SJSA1 (cell line): Measurements from ENCODE around the gene HTR7. TPM values are rescaled to one million over a fixed set of nuclear protein-coding genes. Genes with fewer than 3 reads are reported as not detected.
"Not testable (repeated sequence)": the region's sequence is repeated elsewhere in the genome, so short reads cannot be mapped to it uniquely, and the experiment has no call there.

Experiments
- DNase-seq, 2 experiments: peaks; one replicate each; pipeline ENCODE4 v3.0.0-alpha.2; 2015 to 2020; ENCODE audit warnings: low spot score in 2 of 2, low read depth in 1 of 2
- H3K27ac ChIP-seq: fragments of 250-450 bp; sonication (Bioruptor Pico); 2 replicates; pipeline ENCODE4 v1.5.1; 2020; ENCODE audit warnings: mild to moderate bottlenecking, moderate library complexity
- H3K27me3 ChIP-seq: fragments of 250-450 bp; sonication (Bioruptor Pico); replicated peaks from 2 replicates; pipeline ENCODE4 v1.5.1; 2020; ENCODE audit warnings: mild to moderate bottlenecking, moderate library complexity
- H3K36me3 ChIP-seq: fragments of 250-450 bp; sonication (Bioruptor Pico); 2 replicates; pipeline ENCODE4 v1.5.1; 2020; ENCODE audit warnings: mild to moderate bottlenecking
- H3K4me1 ChIP-seq: fragments of 250-450 bp; sonication (Bioruptor Pico); replicated peaks from 2 replicates; pipeline ENCODE4 v1.6.1; 2021; ENCODE audit warnings: mild to moderate bottlenecking
- H3K4me3 ChIP-seq: fragments of 250-450 bp; sonication (Bioruptor Pico); 2 replicates; pipeline ENCODE4 v1.5.1; 2020; ENCODE audit warnings: mild to moderate bottlenecking
- H3K9me3 ChIP-seq: fragments of 250-450 bp; sonication (Bioruptor Pico); replicated peaks from 2 replicates; pipeline ENCODE4 v1.5.1; 2020; ENCODE audit warnings: mild to moderate bottlenecking
- total RNA-seq: library from RNA; depleted of rRNA; stranded (reverse); fragments of >200 nt; shearing (Covaris generic); gene quantifications from 2 replicates; pipeline ENCODE4 v1.2.3, GENCODE V29; 2014

Gene HTR7
- total RNA-seq, 1 experiment from 2014 or later: 1.8 TPM

GRCh38 chr10:90847436-90847835 is 10.4 kb downstream of the HTR7 start:
- no peak overlapping the region for H3K27ac ChIP-seq
- peaks cover 5% of the 10 kb centered on the region; the same call in 1 of the 2 replicates for H3K9me3 ChIP-seq
- H3K27me3 ChIP-seq: no peaks in the 10 kb centered on the region
- H3K4me3 ChIP-seq: no peak overlapping the region
- H3K4me1 ChIP-seq: no peaks in the 10 kb centered on the region
- DNase-seq: no peak
- no peaks in the 10 kb centered on the region for H3K36me3 ChIP-seq

- Histone ChIP-seq H3K4me1 (no peaks in the 10 kb centered on the region), H3K36me3 (no peaks in the 10 kb centered on the region), H3K9me3 (peaks cover 5% of the 10 kb centered on the region; the same call in 1 of the 2 replicates), H3K27me3 (no peaks in the 10 kb centered on the region), H3K4me3 (no peak overlapping the region), H3K27ac (no peak overlapping the region)
- DNase-seq: no peak
These were observed 11.1 kb downstream of the HTR7 start for GRCh38 chr10:90846746-90847145.

GRCh38 chr10:90845726-90846125 is 12.1 kb downstream of the HTR7 start:
- Histone ChIP-seq H3K27me3 (no peaks in the 10 kb centered on the region; the same call in 1 of the 2 replicates), H3K36me3 (no peaks in the 10 kb centered on the region), H3K4me1 (no peaks in the 10 kb centered on the region), H3K27ac (no peak overlapping the region), H3K4me3 (no peak overlapping the region), H3K9me3 (peaks cover 3% of the 10 kb centered on the region; the same call in 1 of the 2 replicates)
- DNase-seq: no peak

GRCh38 chr10:90842725-90843124 is 15.1 kb downstream of the HTR7 start:
- no peak overlapping the region for H3K27ac ChIP-seq
- H3K27me3 ChIP-seq: no peaks in the 10 kb centered on the region; the same call in 1 of the 2 replicates
- H3K36me3 ChIP-seq: no peaks in the 10 kb centered on the region
- no peak for DNase-seq
- H3K4me3 ChIP-seq: no peak overlapping the region
- H3K9me3 ChIP-seq: no peaks in the 10 kb centered on the region
- H3K4me1 ChIP-seq: no peaks in the 10 kb centered on the region

- H3K27me3 ChIP-seq: no peaks in the 10 kb centered on the region; the same call in 1 of the 2 replicates
- no peaks in the 10 kb centered on the region for H3K36me3 ChIP-seq
- H3K27ac ChIP-seq: no peak overlapping the region
- no peak overlapping the region for H3K4me3 ChIP-seq
- no peaks in the 10 kb centered on the region for H3K9me3 ChIP-seq
- no peak for DNase-seq
- no peaks in the 10 kb centered on the region for H3K4me1 ChIP-seq
These were observed 20.4 kb downstream of the HTR7 start for GRCh38 chr10:90837486-90837885.

- no peaks in the 10 kb centered on the region for H3K36me3 ChIP-seq
- no peak overlapping the region for H3K4me3 ChIP-seq
- H3K4me1 ChIP-seq: no peaks in the 10 kb centered on the region
- no peaks in the 10 kb centered on the region for H3K9me3 ChIP-seq
- no peaks in the 10 kb centered on the region for H3K27me3 ChIP-seq
- H3K27ac ChIP-seq: no peak overlapping the region
- no peak for DNase-seq
These were observed 23.5 kb downstream of the HTR7 start for GRCh38 chr10:90834326-90834725.

- H3K27me3 ChIP-seq: no peaks in the 10 kb centered on the region
- no peaks in the 10 kb centered on the region for H3K4me1 ChIP-seq
- no peak overlapping the region for H3K27ac ChIP-seq
- no peak for DNase-seq
- H3K9me3 ChIP-seq: no peaks in the 10 kb centered on the region
- no peak overlapping the region for H3K4me3 ChIP-seq
- no peaks in the 10 kb centered on the region for H3K36me3 ChIP-seq
These were observed 25.7 kb downstream of the HTR7 start for GRCh38 chr10:90832111-90832510.

- Histone ChIP-seq H3K27ac (no peak overlapping the region), H3K36me3 (no peaks in the 10 kb centered on the region), H3K4me3 (no peak overlapping the region), H3K9me3 (no peaks in the 10 kb centered on the region), H3K4me1 (no peaks in the 10 kb centered on the region), H3K27me3 (no peaks in the 10 kb centered on the region)
- DNase-seq: no peak
These were observed 35.3 kb downstream of the HTR7 start for GRCh38 chr10:90822508-90822907.

- not testable (repeated sequence) for H3K4me3 ChIP-seq, H3K27me3 ChIP-seq, H3K9me3 ChIP-seq, H3K4me1 ChIP-seq, DNase-seq, H3K36me3 ChIP-seq, H3K27ac ChIP-seq
These were observed 36.0 kb downstream of the HTR7 start for GRCh38 chr10:90821864-90822263.

GRCh38 chr10:90819911-90820310 is 37.9 kb downstream of the HTR7 start:
- H3K36me3 ChIP-seq: no peaks in the 10 kb centered on the region
- no peak overlapping the region for H3K4me3 ChIP-seq
- H3K4me1 ChIP-seq: no peaks in the 10 kb centered on the region
- no peak for DNase-seq
- H3K9me3 ChIP-seq: no peaks in the 10 kb centered on the region
- no peak overlapping the region for H3K27ac ChIP-seq
- no peaks in the 10 kb centered on the region for H3K27me3 ChIP-seq

- no peak for DNase-seq
- Histone ChIP-seq H3K4me3 (no peak overlapping the region), H3K27me3 (no peaks in the 10 kb centered on the region), H3K27ac (no peak overlapping the region), H3K9me3 (no peaks in the 10 kb centered on the region), H3K4me1 (no peaks in the 10 kb centered on the region), H3K36me3 (no peaks in the 10 kb centered on the region)
These were observed 39.1 kb downstream of the HTR7 start for GRCh38 chr10:90818736-90819135.

GRCh38 chr10:90817128-90817889 is 40.5 kb downstream of the HTR7 start:
- Histone ChIP-seq H3K9me3 (no peaks in the 10 kb centered on the region), H3K4me1 (no peaks in the 10 kb centered on the region)
- no peak for DNase-seq

GRCh38 chr10:90816466-90816865 is 41.4 kb downstream of the HTR7 start:
- DNase-seq: no peak
- Histone ChIP-seq H3K36me3 (no peaks in the 10 kb centered on the region), H3K27ac (no peak overlapping the region), H3K4me1 (no peaks in the 10 kb centered on the region), H3K9me3 (no peaks in the 10 kb centered on the region), H3K4me3 (no peak overlapping the region), H3K27me3 (no peaks in the 10 kb centered on the region)

More at GRCh38 chr10:90817128-90817889, 40.5 kb downstream of the HTR7 start:
- Histone ChIP-seq H3K27ac (no peak overlapping the region), H3K36me3 (no peaks in the 10 kb centered on the region), H3K27me3 (no peaks in the 10 kb centered on the region), H3K4me3 (no peak overlapping the region)

- no peak for DNase-seq
- H3K36me3 ChIP-seq: no peaks in the 10 kb centered on the region
- H3K9me3 ChIP-seq: no peaks in the 10 kb centered on the region
- no peaks in the 10 kb centered on the region for H3K4me1 ChIP-seq
- H3K27me3 ChIP-seq: no peaks in the 10 kb centered on the region
- H3K4me3 ChIP-seq: no peak overlapping the region
- no peak overlapping the region for H3K27ac ChIP-seq
These were observed 44.1 kb downstream of the HTR7 start for GRCh38 chr10:90813594-90814365.
